Astrocyte (in vitro differentiated cells and primary cell): ENCODE measurements around the gene CABP1. TPM values are rescaled to one million over a fixed set of nuclear protein-coding genes. Genes with fewer than 3 reads are reported as not detected.

Experiments
- DNase-seq: peaks from one replicate; pipeline ENCODE4 v3.0.0-alpha.2; 2010; ENCODE audit warnings: low read depth
- FAIRE-seq: peaks from 2 replicates; lab custom pipeline; 2011; peaks lifted over from hg19 to GRCh38; lab: Jason Lieb, UNC
- H2AFZ ChIP-seq: 2 replicates; pipeline ENCODE4 v1.6.0; 2012; ENCODE audit warnings: low read depth, low read length, inconsistent platforms
- H3K27ac ChIP-seq: 2 replicates; pipeline ENCODE4 v1.5.1; 2011; ENCODE audit warnings: low read depth, low read length, inconsistent platforms
- H3K27me3 ChIP-seq: 2 replicates; pipeline ENCODE4 v1.6.0; 2011; ENCODE audit warnings: low read length, inconsistent platforms; ENCODE audit not compliant: insufficient read depth
- H3K36me3 ChIP-seq: 2 replicates; pipeline ENCODE4 v1.5.1; 2011; ENCODE audit warnings: low read length, inconsistent platforms; ENCODE audit not compliant: insufficient read depth
- H3K4me1 ChIP-seq: 2 replicates; pipeline ENCODE4 v1.5.1; 2011; ENCODE audit warnings: low read length, inconsistent platforms; ENCODE audit not compliant: insufficient read depth
- H3K4me2 ChIP-seq: 2 replicates; pipeline ENCODE4 v1.6.0; 2012; ENCODE audit warnings: low read length, inconsistent platforms
- H3K4me3 ChIP-seq: 2 replicates; pipeline ENCODE4 v1.5.1; 2011; ENCODE audit warnings: low read depth, mild to moderate bottlenecking, low read length, inconsistent platforms; ENCODE audit not compliant: insufficient read depth
- H3K79me2 ChIP-seq: 2 replicates; pipeline ENCODE4 v1.6.0; 2012; ENCODE audit warnings: mild to moderate bottlenecking, low read length, inconsistent platforms; ENCODE audit not compliant: insufficient read depth
- H3K9ac ChIP-seq: 2 replicates; pipeline ENCODE4 v1.6.0; 2012; ENCODE audit warnings: mild to moderate bottlenecking, low read length, inconsistent platforms
- H3K9me3 ChIP-seq: 2 replicates; pipeline ENCODE4 v1.5.1; 2012; ENCODE audit warnings: low read depth, mild to moderate bottlenecking, low read length, inconsistent platforms; ENCODE audit not compliant: insufficient read depth
- H4K20me1 ChIP-seq: 2 replicates; pipeline ENCODE4 v1.6.0; 2012; ENCODE audit warnings: low read length, inconsistent platforms; ENCODE audit not compliant: insufficient read depth
- H3K27ac Mint-ChIP-seq: one replicate; pipeline ENCODE4 v1.8.0; 2021; ENCODE audit warnings: mild to moderate bottlenecking, mixed read lengths; ENCODE audit not compliant: unreplicated experiment
- H3K27me3 Mint-ChIP-seq: one replicate; pipeline ENCODE4 v1.8.0; 2021; ENCODE audit warnings: low read depth, mixed read lengths; ENCODE audit not compliant: unreplicated experiment
- H3K36me3 Mint-ChIP-seq: one replicate; pipeline ENCODE4 v1.8.0; 2021; ENCODE audit warnings: low read depth, mixed read lengths; ENCODE audit not compliant: unreplicated experiment
- H3K4me1 Mint-ChIP-seq: one replicate; pipeline ENCODE4 v1.8.0; 2021; ENCODE audit warnings: low read depth, mixed read lengths; ENCODE audit not compliant: unreplicated experiment
- H3K4me3 Mint-ChIP-seq: one replicate; pipeline ENCODE4 v1.8.0; 2021; ENCODE audit warnings: mild to moderate bottlenecking, moderate library complexity, mixed read lengths; ENCODE audit not compliant: unreplicated experiment
- H3K9me3 Mint-ChIP-seq: one replicate; pipeline ENCODE4 v1.8.0; 2021; ENCODE audit warnings: mild to moderate bottlenecking, mixed read lengths; ENCODE audit not compliant: unreplicated experiment
- EZH2 ChIP-seq: IDR thresholded peaks from 2 replicates; pipeline ENCODE4 v1.6.1; 2012; ENCODE audit warnings: mild to moderate bottlenecking, low read length, inconsistent platforms; ENCODE audit not compliant: insufficient read depth
- total RNA-seq: library from RNA; stranded (reverse); gene quantifications from 2 replicates; pipeline ENCODE4 v1.2.1, GENCODE V29; 2021
- TF ChIP-seq, protein P1 (sequence below): IDR thresholded peaks from 2 replicates; pipeline ENCODE4 v1.5.1; 2011; ENCODE audit warnings: low read depth, mild to moderate bottlenecking, inconsistent platforms, low read length, moderate library complexity; ENCODE audit not compliant: insufficient read depth

CABP1 gene
- total RNA-seq, 1 donor from 2014 or later, result 0.30 TPM

- H3K4me2 ChIP-seq, result no peak overlapping the region
- H3K9me3 ChIP-seq, result no peaks in the 10 kb centered on the region
- H3K27me3 Mint-ChIP-seq, result peaks cover 46% of the 10 kb centered on the region
- DNase-seq, result no peak
- no peaks in the 10 kb centered on the region for H3K36me3 ChIP-seq
- H4K20me1 ChIP-seq, result no peaks in the 10 kb centered on the region
- no peak overlapping the region for H3K27ac ChIP-seq
- no peak for FAIRE-seq
- H3K9ac ChIP-seq, result no peak overlapping the region
- H3K4me3 Mint-ChIP-seq, result no peak overlapping the region
- H3K4me1 Mint-ChIP-seq, result no peaks in the 10 kb centered on the region
- no peak overlapping the region for H3K27ac Mint-ChIP-seq
- no peaks in the 10 kb centered on the region for H3K36me3 Mint-ChIP-seq
- no peak overlapping the region for H3K4me3 ChIP-seq
- H2AFZ ChIP-seq, result no peak overlapping the region
- no peaks in the 10 kb centered on the region for H3K79me2 ChIP-seq
- H3K27me3 ChIP-seq, result peaks cover 15% of the 10 kb centered on the region
- H3K4me1 ChIP-seq, result no peaks in the 10 kb centered on the region
- TF ChIP-seq EZH2, result no peak
- TF ChIP-seq, protein P1, sequence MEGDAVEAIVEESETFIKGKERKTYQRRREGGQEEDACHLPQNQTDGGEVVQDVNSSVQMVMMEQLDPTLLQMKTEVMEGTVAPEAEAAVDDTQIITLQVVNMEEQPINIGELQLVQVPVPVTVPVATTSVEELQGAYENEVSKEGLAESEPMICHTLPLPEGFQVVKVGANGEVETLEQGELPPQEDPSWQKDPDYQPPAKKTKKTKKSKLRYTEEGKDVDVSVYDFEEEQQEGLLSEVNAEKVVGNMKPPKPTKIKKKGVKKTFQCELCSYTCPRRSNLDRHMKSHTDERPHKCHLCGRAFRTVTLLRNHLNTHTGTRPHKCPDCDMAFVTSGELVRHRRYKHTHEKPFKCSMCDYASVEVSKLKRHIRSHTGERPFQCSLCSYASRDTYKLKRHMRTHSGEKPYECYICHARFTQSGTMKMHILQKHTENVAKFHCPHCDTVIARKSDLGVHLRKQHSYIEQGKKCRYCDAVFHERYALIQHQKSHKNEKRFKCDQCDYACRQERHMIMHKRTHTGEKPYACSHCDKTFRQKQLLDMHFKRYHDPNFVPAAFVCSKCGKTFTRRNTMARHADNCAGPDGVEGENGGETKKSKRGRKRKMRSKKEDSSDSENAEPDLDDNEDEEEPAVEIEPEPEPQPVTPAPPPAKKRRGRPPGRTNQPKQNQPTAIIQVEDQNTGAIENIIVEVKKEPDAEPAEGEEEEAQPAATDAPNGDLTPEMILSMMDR, result no peak
- H3K9me3 Mint-ChIP-seq, result no peaks in the 10 kb centered on the region
Measured at GRCh38 chr12:120625557-120626419, 14.6 kb upstream of the CABP1 start.

GRCh38 chr12:120628919-120629318, 11.5 kb upstream of the CABP1 start:
- TF ChIP-seq, protein P1, result no peak
- TF ChIP-seq EZH2, result no peak
- H3K9me3 Mint-ChIP-seq, result peaks cover 2% of the 10 kb centered on the region
- no peak overlapping the region for H3K4me3 Mint-ChIP-seq
- no peak overlapping the region for H3K4me3 ChIP-seq
- no peaks in the 10 kb centered on the region for H3K36me3 Mint-ChIP-seq
- no peak overlapping the region for H3K4me2 ChIP-seq
- no peaks in the 10 kb centered on the region for H4K20me1 ChIP-seq
- DNase-seq, result no peak
- no peak overlapping the region for H3K27ac ChIP-seq
- no peaks in the 10 kb centered on the region for H3K79me2 ChIP-seq
- H3K9me3 ChIP-seq, result no peaks in the 10 kb centered on the region
- FAIRE-seq, result no peak
- H2AFZ ChIP-seq, result no peak overlapping the region
- no peak overlapping the region for H3K9ac ChIP-seq
- H3K4me1 ChIP-seq, result no peaks in the 10 kb centered on the region
- H3K27me3 Mint-ChIP-seq, result peaks cover 26% of the 10 kb centered on the region
- H3K27me3 ChIP-seq, result peaks cover 25% of the 10 kb centered on the region
- H3K36me3 ChIP-seq, result no peaks in the 10 kb centered on the region
- H3K4me1 Mint-ChIP-seq, result no peaks in the 10 kb centered on the region
- no peak overlapping the region for H3K27ac Mint-ChIP-seq
